ENCODE results near the gene IL18BP. TPM values are rescaled to one million over a fixed set of nuclear protein-coding genes. Genes with fewer than 3 reads are reported as not detected.

Gene IL18BP
- total and polyA plus RNA-seq, 12 donors, result 2.0 to 101 (median 4.3) TPM

DNA sequence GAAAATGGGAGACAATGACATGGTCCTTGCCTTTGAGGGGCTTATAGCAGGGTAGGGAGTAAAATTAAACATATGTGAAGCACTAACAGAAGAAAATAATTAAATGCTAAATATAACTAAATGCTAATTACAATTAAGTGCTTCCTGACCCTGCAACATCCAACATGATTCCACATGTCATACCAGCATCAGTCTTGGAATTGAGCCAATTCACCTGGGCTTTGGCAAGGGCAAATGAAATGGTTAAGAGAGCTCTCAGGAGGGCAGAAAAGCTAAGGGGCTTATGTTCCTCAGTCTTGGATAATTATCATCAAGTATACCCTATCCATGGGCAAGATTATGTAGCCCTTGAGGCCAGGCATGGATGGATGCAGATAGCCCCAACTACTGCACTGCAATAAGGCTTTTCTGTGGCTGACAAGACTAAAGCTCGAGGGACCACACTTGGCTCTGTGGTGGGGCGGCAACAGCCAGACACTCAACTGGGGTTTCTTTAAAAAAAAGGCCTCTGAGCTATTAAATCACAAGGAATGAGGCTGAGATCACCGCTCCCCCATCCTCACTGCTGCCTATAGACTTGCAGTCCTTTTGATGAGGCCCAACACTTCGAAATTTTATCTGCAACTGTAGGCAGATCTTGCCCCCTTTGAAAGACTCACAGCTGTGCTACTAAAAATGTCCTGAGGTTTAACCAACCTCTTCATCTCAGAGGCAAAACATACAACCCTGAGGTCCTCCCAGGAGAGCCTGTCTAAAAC lies 39.0 kb downstream of the IL18BP start:
- ATAC-seq (no peak), DNase-seq (peak in 1 of 2 donors; percentile 34)
- Histone ChIP-seq H3K27ac (peak overlapping the region in 9 of 10 donors; percentile 92 to 99 (median 96)), H3K4me3 (peak overlapping the region in 8 of 10 donors; percentile 3 to 80 (median 66)), H3K9me3 (no peaks in the 10 kb centered on the region), H3K36me3 (peaks cover 0 to 43% (median 20%) of the 10 kb centered on the region in 9 donors), H3K27me3 (no peaks in the 10 kb centered on the region), H3K4me1 (peaks cover 27 to 82% (median 69%) of the 10 kb centered on the region in 9 donors)
- TF ChIP-seq, protein P1, sequence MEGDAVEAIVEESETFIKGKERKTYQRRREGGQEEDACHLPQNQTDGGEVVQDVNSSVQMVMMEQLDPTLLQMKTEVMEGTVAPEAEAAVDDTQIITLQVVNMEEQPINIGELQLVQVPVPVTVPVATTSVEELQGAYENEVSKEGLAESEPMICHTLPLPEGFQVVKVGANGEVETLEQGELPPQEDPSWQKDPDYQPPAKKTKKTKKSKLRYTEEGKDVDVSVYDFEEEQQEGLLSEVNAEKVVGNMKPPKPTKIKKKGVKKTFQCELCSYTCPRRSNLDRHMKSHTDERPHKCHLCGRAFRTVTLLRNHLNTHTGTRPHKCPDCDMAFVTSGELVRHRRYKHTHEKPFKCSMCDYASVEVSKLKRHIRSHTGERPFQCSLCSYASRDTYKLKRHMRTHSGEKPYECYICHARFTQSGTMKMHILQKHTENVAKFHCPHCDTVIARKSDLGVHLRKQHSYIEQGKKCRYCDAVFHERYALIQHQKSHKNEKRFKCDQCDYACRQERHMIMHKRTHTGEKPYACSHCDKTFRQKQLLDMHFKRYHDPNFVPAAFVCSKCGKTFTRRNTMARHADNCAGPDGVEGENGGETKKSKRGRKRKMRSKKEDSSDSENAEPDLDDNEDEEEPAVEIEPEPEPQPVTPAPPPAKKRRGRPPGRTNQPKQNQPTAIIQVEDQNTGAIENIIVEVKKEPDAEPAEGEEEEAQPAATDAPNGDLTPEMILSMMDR (IDR thresholded peaks at IDR 0.05), result no peak
- intact Hi-C loops (cut with DNase I), result no loop called here
- 44% methylated on average over 4 of the region's 4 CpGs for WGBS, 2 donors

DNA sequence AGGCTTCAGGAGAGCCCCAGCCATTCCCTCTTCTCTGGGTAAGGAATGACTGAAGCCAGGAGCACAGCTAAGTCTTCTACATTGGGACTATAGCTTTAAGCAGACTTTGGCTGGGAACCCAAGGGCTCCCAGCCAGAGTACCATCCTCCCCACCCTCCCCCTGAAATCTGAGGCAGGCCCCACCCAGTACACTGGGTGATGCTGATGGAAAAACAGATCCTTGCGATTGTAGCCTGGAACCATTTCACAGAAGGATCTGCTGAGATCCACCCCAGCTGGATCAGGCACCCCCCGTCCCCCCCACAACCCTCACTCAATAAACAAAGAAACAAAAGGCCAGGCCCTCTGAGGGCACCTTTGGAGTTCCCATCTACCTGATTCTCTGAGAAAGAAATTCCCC lies 39.8 kb downstream of the IL18BP start:
- DNase-seq, result peak; percentile 57 to 75
- H3K4me3 ChIP-seq, result peak overlapping the region; percentile 48 to 80 (median 64)
- peaks cover 0 to 35% (median 20%) of the 10 kb centered on the region in 9 donors for H3K36me3 ChIP-seq
- 0 to 8% methylated on average over 2 of the region's 2 CpGs for WGBS, 2 donors
- no peaks in the 10 kb centered on the region for H3K9me3 ChIP-seq
- intact Hi-C loops (cut with DNase I), result no loop called here
- H3K27ac ChIP-seq, result peak overlapping the region; percentile 92 to 99 (median 96)
- H3K4me1 ChIP-seq, result peaks cover 27 to 78% (median 65%) of the 10 kb centered on the region in 9 donors
- ATAC-seq, result peak; percentile 34 to 66 (median 55)
- TF ChIP-seq, protein P1 (IDR thresholded peaks at IDR 0.05), result no peak
- H3K27me3 ChIP-seq, result no peaks in the 10 kb centered on the region

DNA sequence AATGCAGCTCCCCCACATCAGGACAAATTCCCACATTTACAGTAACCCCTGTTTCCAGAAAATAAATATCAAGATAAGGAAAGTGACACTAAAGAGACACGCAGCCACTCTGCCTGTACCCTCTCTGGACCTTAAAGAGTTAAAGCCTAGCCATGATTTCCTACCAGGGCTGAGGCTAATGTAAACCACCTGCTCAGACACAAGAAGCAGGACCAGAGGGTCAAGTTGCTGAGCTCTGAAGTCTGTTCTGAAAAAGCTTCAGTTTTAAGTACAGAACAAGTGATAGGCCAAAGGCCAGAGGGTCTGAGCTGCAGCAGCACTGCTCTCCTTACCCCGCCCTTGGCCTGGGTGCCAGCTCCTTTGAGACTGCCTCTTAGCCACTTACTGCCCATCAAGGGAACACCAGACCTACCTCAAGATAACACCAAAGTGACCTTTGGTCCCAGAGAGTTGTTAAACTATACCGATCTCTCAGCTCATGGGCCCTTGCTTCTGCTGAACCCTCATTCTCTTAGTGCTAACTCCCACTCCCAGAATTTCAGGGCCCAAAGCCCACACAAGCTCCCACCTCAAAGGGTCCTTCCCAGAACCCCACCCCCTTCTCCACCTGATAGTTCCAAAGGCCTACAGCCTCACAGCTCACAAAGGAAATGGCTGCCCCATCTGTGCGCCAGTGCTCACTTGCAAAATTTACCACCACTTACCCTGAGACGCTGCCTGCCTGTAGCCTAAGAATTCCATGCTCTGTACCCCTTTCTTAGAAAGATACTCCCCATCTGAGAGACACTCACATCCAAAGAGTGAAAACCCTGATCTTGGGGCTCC lies 40.5 kb downstream of the IL18BP start:
- peaks cover 27 to 75% (median 58%) of the 10 kb centered on the region in 9 donors for H3K4me1 ChIP-seq
- H3K4me3 ChIP-seq, result peak overlapping the region; percentile 48 to 80 (median 64)
- intact Hi-C loops (cut with DNase I), result no loop called here
- DNase-seq (peak in 1 of 2 donors; percentile 35), ATAC-seq (no peak)
- H3K27me3 ChIP-seq, result no peaks in the 10 kb centered on the region
- 7% methylated on average over 5 of the region's 5 CpGs for WGBS, 2 donors
- peaks cover 0 to 28% (median 13%) of the 10 kb centered on the region in 9 donors for H3K36me3 ChIP-seq
- TF ChIP-seq, protein P1 (IDR thresholded peaks at IDR 0.05), result no peak
- no peaks in the 10 kb centered on the region for H3K9me3 ChIP-seq
- peak overlapping the region; percentile 92 to 99 (median 96) for H3K27ac ChIP-seq

DNA sequence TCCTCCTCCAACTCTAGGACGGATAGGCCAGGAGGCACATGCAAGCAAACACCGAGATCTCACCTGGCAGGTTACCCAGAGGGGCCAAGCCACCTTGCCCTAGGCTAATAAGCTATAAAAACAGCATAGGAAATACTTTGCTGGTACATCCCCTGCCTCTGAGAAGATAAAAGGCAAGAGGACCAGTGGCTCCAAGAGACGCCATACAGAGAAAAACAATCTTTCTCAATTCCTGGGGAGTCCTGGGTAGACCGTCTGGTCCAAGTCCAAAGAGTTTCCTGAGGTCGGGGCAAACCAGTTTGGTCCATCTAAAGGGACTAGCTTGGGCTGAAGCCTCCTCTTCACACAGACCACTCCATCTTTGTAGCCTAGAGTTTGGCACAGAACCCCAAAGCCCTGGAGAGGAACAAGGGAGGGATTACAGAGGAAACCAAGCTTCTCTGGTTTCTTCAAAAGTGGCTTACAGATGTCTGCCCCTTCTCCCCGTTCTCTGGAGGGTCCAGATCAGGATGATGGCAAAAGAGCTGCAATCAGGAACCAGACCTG lies 41.2 kb downstream of the IL18BP start:
- H3K4me1 ChIP-seq, result peaks cover 27 to 75% (median 58%) of the 10 kb centered on the region in 9 donors
- TF ChIP-seq, protein P1 (IDR thresholded peaks at IDR 0.05), result no peak
- peaks cover 0 to 21% (median 7%) of the 10 kb centered on the region in 9 donors for H3K36me3 ChIP-seq
- H3K27me3 ChIP-seq, result no peaks in the 10 kb centered on the region
- 5 to 6% methylated on average over 6 of the region's 6 CpGs for WGBS, 2 donors
- ATAC-seq, result no peak
- H3K9me3 ChIP-seq, result no peaks in the 10 kb centered on the region
- H3K4me3 ChIP-seq, result peak overlapping the region; percentile 48 to 80 (median 64)
- H3K27ac ChIP-seq, result peak overlapping the region; percentile 92 to 99 (median 96)
- intact Hi-C loops (cut with DNase I), result loop anchor here in 5 of 10 donors (1.0 to 5.0 kb wide), 4 partner anchors 37 to 73 kb away; partner anchors contain the start of genes LRRC51 (in 3 of the 5), NUMA1 (in 3 of the 5) and ANAPC15 (in 1 of the 5)
- no peak for DNase-seq
